ENCODE results near the gene ZNF813.
"Not testable (repeated sequence)": the region's sequence is repeated elsewhere in the genome, so short reads cannot be mapped to it uniquely, and the experiment has no call there.

Gene ZNF813

GRCh38 chr19:53504365-53504703 is 36.8 kb downstream of the ZNF813 start:
- DNase-seq (ENCODE audit: low spot score); in situ Hi-C loops (cut with MboI; ENCODE audit: low sequenced_read_pairs, unreplicated experiment): not testable (repeated sequence)

- no peak for TF ChIP-seq CTCF (IDR thresholded peaks at IDR 0.05; ENCODE audit: borderline replicate concordance, control extremely low read depth, extremely low read depth, insufficient read depth, missing control alignments)
- in situ Hi-C loops (cut with MboI; ENCODE audit: low sequenced_read_pairs, unreplicated experiment) = no loop called here
- no peak for DNase-seq (ENCODE audit: low spot score)
Measured at GRCh38 chr19:53504885-53505284, 37.4 kb downstream of the ZNF813 start.

GRCh38 chr19:53506728-53507127 is 39.2 kb downstream of the ZNF813 start:
- no peak for TF ChIP-seq CTCF (IDR thresholded peaks at IDR 0.05; ENCODE audit: borderline replicate concordance, control extremely low read depth, extremely low read depth, insufficient read depth, missing control alignments)
- in situ Hi-C loops (cut with MboI; ENCODE audit: low sequenced_read_pairs, unreplicated experiment) = no loop called here
- DNase-seq (ENCODE audit: low spot score) = no peak

- no peak for TF ChIP-seq CTCF (IDR thresholded peaks at IDR 0.05; ENCODE audit: borderline replicate concordance, control extremely low read depth, extremely low read depth, insufficient read depth, missing control alignments)
- no peak for DNase-seq (ENCODE audit: low spot score)
- in situ Hi-C loops (cut with MboI; ENCODE audit: low sequenced_read_pairs, unreplicated experiment) = no loop called here
Measured at GRCh38 chr19:53507523-53508442, 40.2 kb downstream of the ZNF813 start.

- in situ Hi-C loops (cut with MboI; ENCODE audit: low sequenced_read_pairs, unreplicated experiment) = no loop called here
- DNase-seq (ENCODE audit: low spot score) = no peak
- no peak for TF ChIP-seq CTCF (IDR thresholded peaks at IDR 0.05; ENCODE audit: borderline replicate concordance, control extremely low read depth, extremely low read depth, insufficient read depth, missing control alignments)
Measured at GRCh38 chr19:53509443-53509842, 41.9 kb downstream of the ZNF813 start.

GRCh38 chr19:53509845-53510244 is 42.3 kb downstream of the ZNF813 start:
- no peak for DNase-seq (ENCODE audit: low spot score)
- no peak for TF ChIP-seq CTCF (IDR thresholded peaks at IDR 0.05; ENCODE audit: borderline replicate concordance, control extremely low read depth, extremely low read depth, insufficient read depth, missing control alignments)
- in situ Hi-C loops (cut with MboI; ENCODE audit: low sequenced_read_pairs, unreplicated experiment) = no loop called here

- in situ Hi-C loops (cut with MboI; ENCODE audit: low sequenced_read_pairs, unreplicated experiment) = no loop called here
- DNase-seq (ENCODE audit: low spot score) = no peak
- no peak for TF ChIP-seq CTCF (IDR thresholded peaks at IDR 0.05; ENCODE audit: borderline replicate concordance, control extremely low read depth, extremely low read depth, insufficient read depth, missing control alignments)
Measured at GRCh38 chr19:53511357-53511756, 43.8 kb downstream of the ZNF813 start.
